Measurements from ENCODE around the gene FAM234A. TPM values are rescaled to one million over a fixed set of nuclear protein-coding genes. Genes with fewer than 3 reads are reported as not detected.
A peak's percentile ranks its signal among the peaks of the same experiment; 100 is the strongest.
"Not testable (repeated sequence)": the region's sequence is repeated elsewhere in the genome, so short reads cannot be mapped to it uniquely, and the experiment has no call there.

The FAM234A gene
- total RNA-seq, 1 donor from 2014 or later = 17.1 TPM

- FAIRE-seq (no peak), DNase-seq (ENCODE audit: low spot score in 2 of 2) (no peak)
Observed at GRCh38 chr16:263944-264343, 29.3 kb downstream of the FAM234A start.

GRCh38 chr16:264440-264951, 29.9 kb downstream of the FAM234A start:
- no peak for FAIRE-seq

DNA sequence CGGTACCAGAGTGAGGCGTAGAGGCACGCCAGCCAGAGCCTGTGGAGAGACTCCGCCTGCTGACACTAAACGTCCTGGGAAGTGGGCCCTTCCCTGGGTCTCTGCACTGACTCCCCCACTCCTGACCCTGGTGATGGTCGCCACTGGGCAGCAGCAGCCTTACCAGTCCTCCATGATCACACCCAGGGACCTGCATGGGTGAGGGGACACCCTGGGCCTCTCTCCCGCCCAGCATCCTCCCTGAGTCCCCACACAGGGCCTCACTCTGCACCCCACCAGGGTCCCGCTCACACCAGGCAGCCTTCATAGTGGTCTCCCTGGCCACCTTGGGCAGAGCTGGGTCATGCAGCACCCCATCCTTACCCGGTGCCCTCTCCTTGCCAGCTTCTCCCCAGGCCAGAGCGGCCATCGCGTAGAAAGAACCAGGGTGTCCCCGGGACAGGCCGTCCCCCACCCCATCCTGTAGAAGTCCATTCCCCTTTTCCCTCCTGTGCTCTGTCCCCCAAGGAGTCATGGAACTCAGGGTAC, 30.4 kb downstream of the FAM234A start:
- FAIRE-seq = no peak

More at GRCh38 chr16:264440-264951, 29.9 kb downstream of the FAM234A start:
- no peak for DNase-seq (ENCODE audit: low spot score in 2 of 2)

GRCh38 chr16:265711-266110, 31.1 kb downstream of the FAM234A start:
- no peak for FAIRE-seq
- DNase-seq (ENCODE audit: low spot score in 2 of 2) = no peak

More for the DNA sequence above, 30.4 kb downstream of the FAM234A start:
- DNase-seq (ENCODE audit: low spot score in 2 of 2) = no peak

DNA sequence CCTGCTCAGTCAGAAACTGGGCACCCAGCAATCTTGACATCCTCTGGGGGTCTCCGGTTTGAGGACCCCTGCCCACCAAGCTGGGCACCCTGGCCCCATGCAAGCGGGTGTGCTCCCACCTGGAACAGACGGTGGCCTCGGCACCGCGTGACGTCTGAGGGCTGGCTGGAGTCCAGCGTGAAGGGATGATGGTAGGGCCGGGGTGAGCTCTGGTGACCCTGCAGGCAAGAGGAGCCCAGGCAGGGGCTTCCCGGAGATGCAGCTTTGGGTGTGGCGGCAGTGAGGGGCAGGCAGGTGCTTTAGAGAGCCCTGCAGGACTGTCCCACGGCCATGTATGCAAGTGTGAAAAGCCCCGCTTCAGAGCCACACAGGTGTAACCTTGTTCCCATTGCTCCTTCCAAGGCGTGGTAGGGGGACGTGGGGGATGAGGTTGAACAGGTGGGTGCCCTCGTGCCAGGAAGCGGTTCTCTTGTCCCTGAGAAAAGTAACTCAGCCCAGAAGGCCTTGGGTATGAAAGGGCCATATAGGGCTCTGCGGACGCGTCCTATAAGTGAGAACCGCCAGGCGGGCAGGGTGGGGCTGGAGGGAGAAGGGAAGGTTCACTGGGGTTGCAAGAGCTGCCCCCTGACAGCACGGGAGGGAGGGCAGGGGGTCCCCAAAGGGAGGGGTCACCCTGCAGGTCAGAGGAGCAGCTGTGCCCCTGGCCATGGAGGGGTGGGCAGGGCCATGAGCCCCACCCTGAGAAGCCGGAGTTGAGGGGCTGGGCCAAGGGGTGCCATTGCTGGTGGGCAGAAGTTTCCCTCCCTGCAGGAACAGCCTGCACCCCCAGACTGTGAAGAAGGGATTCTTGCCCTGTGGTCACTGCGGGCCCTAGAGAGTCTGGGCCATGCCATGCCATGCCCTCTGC, 31.9 kb downstream of the FAM234A start:
- FAIRE-seq = no peak
- DNase-seq (ENCODE audit: low spot score in 2 of 2) = no peak

DNA sequence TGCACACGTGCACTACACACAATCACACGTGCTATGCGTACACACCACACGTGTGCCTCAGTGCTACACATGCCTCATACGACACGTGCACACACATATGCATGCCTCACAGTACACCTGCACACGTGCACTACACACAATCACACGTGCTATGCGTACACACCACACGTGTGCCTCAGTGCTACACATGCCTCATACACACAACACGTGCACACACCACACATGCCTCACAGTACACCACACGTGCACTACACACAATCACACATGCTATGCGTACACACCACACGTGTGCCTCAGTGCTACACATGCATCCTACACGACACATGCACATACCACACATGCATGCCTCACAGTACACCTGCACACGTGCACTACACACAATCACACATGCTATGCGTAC, 32.9 kb downstream of the FAM234A start:
- FAIRE-seq; DNase-seq (ENCODE audit: low spot score in 2 of 2): not testable (repeated sequence)

DNA sequence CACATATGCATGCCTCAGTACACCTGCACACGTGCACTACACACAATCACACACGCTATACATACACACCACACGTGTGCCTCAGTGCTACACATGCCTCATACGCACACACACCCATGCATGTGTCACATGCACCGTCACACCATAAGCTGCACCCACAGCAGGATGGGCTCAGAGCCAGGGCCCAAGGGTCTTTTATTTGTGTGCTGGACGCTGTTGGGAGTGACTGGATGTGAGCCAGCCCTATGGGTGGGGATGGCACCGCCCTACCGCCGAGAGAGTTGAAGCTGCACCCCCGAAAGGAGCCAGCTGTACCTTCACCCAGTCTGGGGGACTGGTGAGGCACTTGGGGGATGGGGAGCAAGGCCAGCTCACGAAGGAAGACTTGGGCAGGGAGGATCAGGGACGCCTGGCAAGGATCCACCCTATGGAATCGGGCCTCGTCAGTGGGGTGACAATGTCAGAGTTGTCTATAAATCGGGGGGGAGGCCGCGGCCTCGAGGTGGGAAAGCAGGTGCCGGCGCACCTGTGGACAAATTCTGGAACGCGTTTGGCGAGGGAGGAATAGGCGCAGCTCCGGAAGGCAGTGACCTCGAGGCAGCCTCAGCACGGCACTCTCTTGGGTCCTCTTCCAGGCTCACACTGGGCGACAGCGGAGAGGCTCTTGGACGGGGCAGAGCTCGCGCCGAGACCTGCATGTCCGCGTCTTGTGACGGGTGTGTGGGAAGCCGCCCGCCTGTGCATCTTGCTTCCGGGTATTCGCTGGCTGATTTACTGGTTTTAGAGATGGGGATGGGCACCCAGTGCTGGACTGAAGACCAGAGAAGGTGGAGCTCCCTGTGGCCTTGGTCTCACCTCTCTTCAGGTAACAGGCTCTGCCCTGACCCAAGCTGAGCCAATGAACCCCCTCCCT, 33.8 kb downstream of the FAM234A start:
- DNase-seq (ENCODE audit: low spot score in 2 of 2) (no peak), FAIRE-seq (no peak)

DNA sequence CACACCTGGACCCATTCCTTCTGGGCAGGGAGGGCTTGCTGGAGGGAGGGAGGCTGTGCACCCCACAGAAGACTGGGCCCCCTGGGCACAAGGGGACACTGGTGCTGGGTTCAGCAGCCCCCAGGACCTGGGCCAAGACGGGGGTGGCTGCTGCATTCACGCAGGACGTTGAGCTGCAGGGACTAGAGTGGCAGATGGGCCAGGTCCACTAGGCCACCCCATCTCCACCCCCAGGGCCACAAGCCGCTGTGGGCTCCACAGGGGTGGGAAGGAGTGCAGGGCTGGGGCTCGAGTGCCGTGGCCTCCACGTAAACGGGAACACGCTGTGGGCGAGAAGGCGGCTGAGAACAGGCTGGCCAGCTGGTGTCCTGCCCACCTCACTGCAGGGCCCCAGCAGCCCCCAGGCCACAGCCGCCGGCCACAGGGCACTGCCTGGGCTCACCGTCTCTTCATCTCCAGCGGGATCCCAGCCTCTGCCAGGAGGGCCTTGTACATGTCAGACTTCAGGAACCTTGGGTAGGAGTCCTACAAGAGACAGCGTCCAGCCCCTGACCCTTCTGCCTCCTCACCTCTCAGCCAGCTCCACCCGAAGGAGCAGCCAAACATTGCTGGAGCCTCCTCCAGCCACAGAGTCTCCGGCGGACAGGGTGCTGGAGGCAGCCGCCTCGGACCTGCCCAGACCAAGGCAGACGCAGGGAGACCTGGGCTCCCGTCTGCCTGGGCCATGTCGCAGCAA, 34.6 kb downstream of the FAM234A start:
- FAIRE-seq = no peak
- no peak for DNase-seq (ENCODE audit: low spot score in 2 of 2)

- no peak for FAIRE-seq
Observed at GRCh38 chr16:270381-271255, 36.0 kb downstream of the FAM234A start.

GRCh38 chr16:272633-273546, 38.3 kb downstream of the FAM234A start:
- no peak for FAIRE-seq
- DNase-seq (ENCODE audit: low spot score in 2 of 2) = peak in 1 of 2 donors; percentile 24

More at GRCh38 chr16:270381-271255, 36.0 kb downstream of the FAM234A start:
- no peak for DNase-seq (ENCODE audit: low spot score in 2 of 2)

GRCh38 chr16:273547-274421, 39.2 kb downstream of the FAM234A start:
- FAIRE-seq = no peak
- no peak for DNase-seq (ENCODE audit: low spot score in 2 of 2)

DNA sequence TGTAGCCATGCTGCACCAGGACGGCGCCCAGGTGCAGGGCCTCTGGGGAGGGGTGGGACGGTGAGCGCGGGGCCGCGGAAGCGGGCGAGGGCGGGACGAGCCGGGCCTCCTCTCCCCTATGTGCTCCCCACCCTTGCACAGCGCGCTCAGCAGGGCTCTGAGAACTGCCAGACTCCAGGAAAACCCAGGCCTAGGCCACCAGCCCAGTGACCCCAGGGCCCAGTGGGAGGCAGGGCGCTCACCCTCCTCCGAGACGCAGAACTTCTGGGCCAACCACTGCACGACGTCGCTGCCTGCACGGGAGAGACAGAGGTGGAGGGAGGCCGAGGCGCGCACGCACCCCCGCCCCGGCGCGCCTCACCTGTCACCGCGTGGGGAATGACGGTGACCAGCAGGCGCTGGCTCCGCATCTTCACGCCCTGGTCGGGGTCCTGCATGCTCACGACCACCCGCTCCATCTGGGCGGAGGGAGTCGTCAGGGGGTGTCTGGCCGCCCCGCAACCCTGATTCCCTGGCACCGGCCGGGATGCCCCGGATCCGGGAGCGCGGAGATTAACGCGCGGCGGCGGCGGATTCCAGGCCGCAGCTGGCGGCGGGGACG, 40.5 kb downstream of the FAM234A start:
- FAIRE-seq = no peak

DNA sequence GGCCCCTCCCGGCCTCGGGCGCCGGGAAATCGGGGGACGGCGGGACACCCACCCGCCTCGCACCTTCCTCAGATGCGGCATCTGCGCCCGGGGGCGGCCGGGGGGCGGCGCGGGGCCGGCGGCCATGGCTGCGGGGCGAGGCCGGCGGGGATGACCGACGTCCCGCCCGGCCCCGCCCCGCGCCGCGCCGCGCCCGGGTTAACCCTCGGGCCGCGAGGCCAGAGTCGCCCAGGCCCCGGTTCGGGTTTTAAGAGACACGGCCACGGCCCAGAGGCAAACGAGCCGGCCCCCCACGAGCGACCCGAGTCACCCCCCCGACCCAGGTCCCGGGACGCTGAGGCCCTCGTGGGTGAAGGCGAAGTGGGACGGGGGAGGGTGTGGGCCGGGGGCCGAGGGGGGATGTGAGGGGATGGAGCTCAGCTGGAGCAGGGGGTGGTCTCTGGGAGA, 41.2 kb downstream of the FAM234A start, which contains the start of gene RGS11:
TSS of gene RGS11 (minus strand) at position 159 of the 447 bp plus-strand sequence. CDS start at position 126, 33 bp downstream.
- DNase-seq (ENCODE audit: low spot score in 2 of 2) (peak in 1 of 2 donors; percentile 43), FAIRE-seq (no peak)

More for the DNA sequence above, 40.5 kb downstream of the FAM234A start:
- DNase-seq (ENCODE audit: low spot score in 2 of 2) = peak; percentile 61 to 64

- no peak for DNase-seq (ENCODE audit: low spot score in 2 of 2)
- no peak for FAIRE-seq
Observed at GRCh38 chr16:276426-277077, 41.9 kb downstream of the FAM234A start.

GRCh38 chr16:278863-279366, 44.3 kb downstream of the FAM234A start:
- DNase-seq (ENCODE audit: low spot score in 2 of 2) (no peak), FAIRE-seq (no peak)

Measured in frontal cortex (tissue), 4 donors.